NT2/D1 (cell line): ENCODE results near the gene SUCLG2.

Experiments used
- YY1 ChIP-seq: IDR thresholded peaks from 2 replicates; pipeline ENCODE4 v1.6.1; 2011; ENCODE audit not compliant: insufficient read length, insufficient read depth
- ZNF274 ChIP-seq: IDR thresholded peaks from 2 replicates; pipeline ENCODE4 v1.6.1; 2011; ENCODE audit warnings: mild to moderate bottlenecking, low read depth, low read length

- no peak for TF ChIP-seq ZNF274
- no peak for TF ChIP-seq YY1
Observed at GRCh38 chr3:67458896-67459530, 195.4 kb downstream of the SUCLG2 start.
